HepG2 (cell line): Measurements from ENCODE around the gene PLK5. TPM values are rescaled to one million over a fixed set of nuclear protein-coding genes. Genes with fewer than 3 reads are reported as not detected.

Source experiments
- EHMT2 ChIP-seq: fragments of 200-600 bp; sonication (generic); IDR thresholded peaks from 2 replicates; pipeline ENCODE4 v1.7.0; 2017; ENCODE audit warnings: antibody characterized with exemption, low read depth, low read length, borderline replicate concordance
- GPN1 ChIP-seq: sonication (generic); formaldehyde crosslinking; IDR thresholded peaks from 2 replicates; pipeline ENCODE4 v1.5.1; 2020; ENCODE audit warnings: missing genetic modification reagents, borderline replicate concordance
- IRF9 ChIP-seq: sonication (generic); formaldehyde crosslinking; IDR thresholded peaks from 2 replicates; pipeline ENCODE4 v1.8.0; 2022; ENCODE audit warnings: missing genetic modification reagents, mild to moderate bottlenecking, borderline replicate concordance
- KMT2A ChIP-seq: sonication (generic); formaldehyde crosslinking; IDR thresholded peaks from 2 replicates; pipeline ENCODE4 v1.4.0; 2020; ENCODE audit warnings: missing genetic modification reagents
- RBM39 ChIP-seq: fragments of 200-400 bp; formaldehyde crosslinking; IDR thresholded peaks from one replicate; pipeline ENCODE4 v1.6.1; 2018; ENCODE audit warnings: antibody characterized with exemption, mild to moderate bottlenecking, low read depth, low read length; ENCODE audit not compliant: poor library complexity, severe bottlenecking
- TCF7L2 ChIP-seq: IDR thresholded peaks from 2 replicates; pipeline ENCODE4 v1.6.1; 2011; ENCODE audit warnings: mild to moderate bottlenecking, low read depth, low read length, moderate library complexity
- TEAD3 ChIP-seq: optimal IDR thresholded peaks from 2 replicates; pipeline ENCODE3; 2016; ENCODE audit warnings: borderline replicate concordance
- THAP11 ChIP-seq: IDR thresholded peaks from 2 replicates; pipeline ENCODE4 v1.6.1; 2016; ENCODE audit warnings: missing biosample characterization, missing genetic modification reagents
- THAP9 ChIP-seq: sonication (generic); formaldehyde crosslinking; IDR thresholded peaks from 2 replicates; pipeline ENCODE4; 2020; ENCODE audit warnings: missing genetic modification reagents, mild to moderate bottlenecking, borderline replicate concordance
- ZFP91 ChIP-seq: sonication (generic); formaldehyde crosslinking; IDR thresholded peaks from 2 replicates; pipeline ENCODE4 v1.9.0; 2022; ENCODE audit warnings: missing genetic modification reagents, mild to moderate bottlenecking, borderline replicate concordance
- ZNF407 ChIP-seq: sonication (generic); formaldehyde crosslinking; IDR thresholded peaks from one replicate; pipeline ENCODE4 v1.5.1; 2020; ENCODE audit warnings: mild to moderate bottlenecking, missing genetic modification reagents; ENCODE audit errors: not compliant biosample characterization
- ZNF556 ChIP-seq: sonication (generic); formaldehyde crosslinking; IDR thresholded peaks from 2 replicates; pipeline ENCODE4 v1.4.0; 2020; ENCODE audit warnings: mild to moderate bottlenecking, missing genetic modification reagents, borderline replicate concordance
- ZNF580 ChIP-seq: IDR thresholded peaks from 2 replicates; pipeline ENCODE4 v1.6.1; 2016; ENCODE audit warnings: low read depth, borderline replicate concordance
- ZNF629 ChIP-seq: sonication (generic); formaldehyde crosslinking; conservative IDR thresholded peaks from 2 replicates; pipeline ENCODE4 v1.5.0; 2020; ENCODE audit warnings: missing genetic modification reagents
- polyA plus RNA-seq, 8 experiments: library from polyadenylated mRNA; depleted of rRNA in 3 of 8; stranded (reverse) in 7 of 8; unstranded in 1 of 8; fragments of >200 nt; fragmentation: Illumina TruSeq in 4 of 8; extraction: Trizol in 4 of 8; gene quantifications; 2 replicates each; pipeline versions ENCODE4 v1.2.1 to v1.2.3, GENCODE V29; 2011 to 2016; ENCODE audit warnings: low read depth in 4 of 8, missing spikeins in 1 of 8, mixed read lengths in 1 of 8; ENCODE audit not compliant: insufficient read depth in 1 of 8
- total RNA-seq, 5 experiments: library from RNA; depleted of rRNA; stranded (reverse); fragments of >200 nt; fragmentation: Illumina TruSeq; extraction: Trizol; gene quantifications; 2 replicates each; pipeline ENCODE4 v1.2.3, GENCODE V29; 2016; ENCODE audit warnings: low read depth in 1 of 5

Gene PLK5
- total and polyA plus RNA-seq, 2 of the 13 experiments (the other 11 are each of a cell fraction or from before 2014, with no cell fraction given), result not detected

GRCh38 chr19:1482361-1483130 lies 41.3 kb upstream of the PLK5 start (continued):
- TF ChIP-seq ZNF407 (no peak), KMT2A (CRISPR knock-in tag) (no peak), THAP9 (CRISPR knock-in tag) (no peak), RBM39 (no peak), TEAD3 (CRISPR knock-in tag) (peak; percentile 16), THAP11 (no peak), EHMT2 (no peak), IRF9 (CRISPR knock-in tag) (no peak), GPN1 (CRISPR knock-in tag) (no peak), ZNF629 (peak; percentile 61; the same call in 1 of the 2 replicates), ZNF580 (CRISPR knock-in tag) (no peak), TCF7L2 (no peak), ZNF556 (no peak), ZFP91 (CRISPR knock-in tag) (no peak; the same call in 1 of the 2 replicates)
